ENCODE measurements around the gene FAM83F. TPM values are rescaled to one million over a fixed set of nuclear protein-coding genes. Genes with fewer than 3 reads are reported as not detected.

The FAM83F gene
- total and polyA plus RNA-seq, 10 of the 15 experiments (the other 5 are each of a cell fraction or from before 2014, with no cell fraction given) = 0.01 to 0.05 (median 0.01) TPM; not detected in 7

- no peak for TF ChIP-seq NFXL1 (IDR thresholded peaks at IDR 0.05; ENCODE audit: borderline replicate concordance)
- TF ChIP-seq ZNF24 (IDR thresholded peaks at IDR 0.05) = no peak
- TF ChIP-seq RBBP5 (conservative IDR thresholded peaks at IDR 0.05) = no peak
- TF ChIP-seq ESRRA (IDR thresholded peaks at IDR 0.05; ENCODE audit: low read length) = no peak
- TF ChIP-seq, protein P1, sequence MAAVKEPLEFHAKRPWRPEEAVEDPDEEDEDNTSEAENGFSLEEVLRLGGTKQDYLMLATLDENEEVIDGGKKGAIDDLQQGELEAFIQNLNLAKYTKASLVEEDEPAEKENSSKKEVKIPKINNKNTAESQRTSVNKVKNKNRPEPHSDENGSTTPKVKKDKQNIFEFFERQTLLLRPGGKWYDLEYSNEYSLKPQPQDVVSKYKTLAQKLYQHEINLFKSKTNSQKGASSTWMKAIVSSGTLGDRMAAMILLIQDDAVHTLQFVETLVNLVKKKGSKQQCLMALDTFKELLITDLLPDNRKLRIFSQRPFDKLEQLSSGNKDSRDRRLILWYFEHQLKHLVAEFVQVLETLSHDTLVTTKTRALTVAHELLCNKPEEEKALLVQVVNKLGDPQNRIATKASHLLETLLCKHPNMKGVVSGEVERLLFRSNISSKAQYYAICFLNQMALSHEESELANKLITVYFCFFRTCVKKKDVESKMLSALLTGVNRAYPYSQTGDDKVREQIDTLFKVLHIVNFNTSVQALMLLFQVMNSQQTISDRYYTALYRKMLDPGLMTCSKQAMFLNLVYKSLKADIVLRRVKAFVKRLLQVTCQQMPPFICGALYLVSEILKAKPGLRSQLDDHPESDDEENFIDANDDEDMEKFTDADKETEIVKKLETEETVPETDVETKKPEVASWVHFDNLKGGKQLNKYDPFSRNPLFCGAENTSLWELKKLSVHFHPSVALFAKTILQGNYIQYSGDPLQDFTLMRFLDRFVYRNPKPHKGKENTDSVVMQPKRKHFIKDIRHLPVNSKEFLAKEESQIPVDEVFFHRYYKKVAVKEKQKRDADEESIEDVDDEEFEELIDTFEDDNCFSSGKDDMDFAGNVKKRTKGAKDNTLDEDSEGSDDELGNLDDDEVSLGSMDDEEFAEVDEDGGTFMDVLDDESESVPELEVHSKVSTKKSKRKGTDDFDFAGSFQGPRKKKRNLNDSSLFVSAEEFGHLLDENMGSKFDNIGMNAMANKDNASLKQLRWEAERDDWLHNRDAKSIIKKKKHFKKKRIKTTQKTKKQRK (IDR thresholded peaks at IDR 0.05; ENCODE audit: low read depth, low read length) = no peak
- no peak for TF ChIP-seq HDAC6 (IDR thresholded peaks at IDR 0.05; ENCODE audit: unreplicated experiment)
- no peak for TF ChIP-seq PML (IDR thresholded peaks at IDR 0.05; ENCODE audit: low read length)
- TF ChIP-seq ZNF274 (IDR thresholded peaks at IDR 0.05; ENCODE audit: insufficient read depth, insufficient read length) = no peak
- TF ChIP-seq ELK1 (IDR thresholded peaks at IDR 0.05; ENCODE audit: low read depth, low read length) = no peak
- TF ChIP-seq ZNF384 (IDR thresholded peaks at IDR 0.05; ENCODE audit: borderline replicate concordance, low read depth, low read length) = no peak
- TF ChIP-seq, protein P2, sequence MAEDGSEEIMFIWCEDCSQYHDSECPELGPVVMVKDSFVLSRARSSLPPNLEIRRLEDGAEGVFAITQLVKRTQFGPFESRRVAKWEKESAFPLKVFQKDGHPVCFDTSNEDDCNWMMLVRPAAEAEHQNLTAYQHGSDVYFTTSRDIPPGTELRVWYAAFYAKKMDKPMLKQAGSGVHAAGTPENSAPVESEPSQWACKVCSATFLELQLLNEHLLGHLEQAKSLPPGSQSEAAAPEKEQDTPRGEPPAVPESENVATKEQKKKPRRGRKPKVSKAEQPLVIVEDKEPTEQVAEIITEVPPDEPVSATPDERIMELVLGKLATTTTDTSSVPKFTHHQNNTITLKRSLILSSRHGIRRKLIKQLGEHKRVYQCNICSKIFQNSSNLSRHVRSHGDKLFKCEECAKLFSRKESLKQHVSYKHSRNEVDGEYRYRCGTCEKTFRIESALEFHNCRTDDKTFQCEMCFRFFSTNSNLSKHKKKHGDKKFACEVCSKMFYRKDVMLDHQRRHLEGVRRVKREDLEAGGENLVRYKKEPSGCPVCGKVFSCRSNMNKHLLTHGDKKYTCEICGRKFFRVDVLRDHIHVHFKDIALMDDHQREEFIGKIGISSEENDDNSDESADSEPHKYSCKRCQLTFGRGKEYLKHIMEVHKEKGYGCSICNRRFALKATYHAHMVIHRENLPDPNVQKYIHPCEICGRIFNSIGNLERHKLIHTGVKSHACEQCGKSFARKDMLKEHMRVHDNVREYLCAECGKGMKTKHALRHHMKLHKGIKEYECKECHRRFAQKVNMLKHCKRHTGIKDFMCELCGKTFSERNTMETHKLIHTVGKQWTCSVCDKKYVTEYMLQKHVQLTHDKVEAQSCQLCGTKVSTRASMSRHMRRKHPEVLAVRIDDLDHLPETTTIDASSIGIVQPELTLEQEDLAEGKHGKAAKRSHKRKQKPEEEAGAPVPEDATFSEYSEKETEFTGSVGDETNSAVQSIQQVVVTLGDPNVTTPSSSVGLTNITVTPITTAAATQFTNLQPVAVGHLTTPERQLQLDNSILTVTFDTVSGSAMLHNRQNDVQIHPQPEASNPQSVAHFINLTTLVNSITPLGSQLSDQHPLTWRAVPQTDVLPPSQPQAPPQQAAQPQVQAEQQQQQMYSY (CRISPR knock-in tag; IDR thresholded peaks at IDR 0.05) = no peak
- TF ChIP-seq, protein P3, sequence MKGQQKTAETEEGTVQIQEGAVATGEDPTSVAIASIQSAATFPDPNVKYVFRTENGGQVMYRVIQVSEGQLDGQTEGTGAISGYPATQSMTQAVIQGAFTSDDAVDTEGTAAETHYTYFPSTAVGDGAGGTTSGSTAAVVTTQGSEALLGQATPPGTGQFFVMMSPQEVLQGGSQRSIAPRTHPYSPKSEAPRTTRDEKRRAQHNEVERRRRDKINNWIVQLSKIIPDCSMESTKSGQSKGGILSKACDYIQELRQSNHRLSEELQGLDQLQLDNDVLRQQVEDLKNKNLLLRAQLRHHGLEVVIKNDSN (IDR thresholded peaks at IDR 0.05; ENCODE audit: borderline replicate concordance, extremely low read length, insufficient read depth, low read depth, low read length) = no peak
These were observed 20.0 kb downstream of the FAM83F start (continued) for GRCh38 chr22:40014667-40015248.

Data from GM12878 (cell line).